SK-N-MC (cell line): Measurements from ENCODE around the gene LBX2.

Experiments used
- EZH2 ChIP-seq: fragments of 200-600 bp; sonication (generic); IDR thresholded peaks from one replicate; pipeline ENCODE4 v1.6.1; 2017; ENCODE audit warnings: antibody characterized with exemption
- POLR2AphosphoS5 ChIP-seq: IDR thresholded peaks from 2 replicates; pipeline ENCODE4 v1.6.1; 2012; ENCODE audit warnings: mild to moderate bottlenecking, low read depth, low read length, borderline replicate concordance

DNA sequence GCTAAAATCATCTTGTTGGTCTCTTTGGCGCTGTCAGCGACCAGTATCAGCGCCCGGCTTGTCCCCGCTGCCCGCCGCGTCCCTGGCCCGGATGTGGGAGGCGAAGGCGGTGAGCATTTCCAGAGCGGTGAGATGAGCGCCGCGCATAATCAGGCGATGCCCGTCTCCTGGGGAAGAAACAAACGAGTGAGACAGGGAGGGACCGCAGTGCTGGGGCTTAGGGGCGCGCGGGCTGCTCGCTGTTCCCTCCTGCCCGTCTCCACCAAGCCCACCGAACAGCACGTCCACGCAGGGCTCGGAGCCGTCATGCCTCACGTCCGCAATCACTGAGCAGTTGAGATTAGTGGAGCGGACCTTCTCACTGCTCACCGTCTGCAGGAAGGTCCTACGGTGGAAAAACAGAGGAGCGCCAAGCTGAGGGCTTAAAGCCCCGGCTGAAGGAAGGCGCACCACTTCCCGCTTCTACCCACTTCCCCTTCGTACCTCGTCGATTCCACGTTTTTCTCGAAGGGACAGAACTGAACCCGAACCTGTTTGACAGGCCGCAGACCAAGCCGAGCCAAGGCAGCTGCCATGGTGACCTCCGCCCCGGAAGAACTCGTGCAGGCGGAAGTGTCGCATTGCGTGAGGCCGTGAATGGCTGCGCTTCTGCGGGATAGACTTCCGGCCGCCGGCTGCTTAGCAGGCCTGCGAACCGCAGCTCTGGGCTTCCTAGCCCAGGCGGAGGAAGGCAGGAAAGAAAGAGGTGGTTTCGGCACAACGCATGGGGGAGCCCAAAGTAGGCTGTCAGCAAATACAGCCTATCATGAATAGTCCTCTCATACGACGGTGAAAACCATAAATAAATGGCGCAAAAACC, 27.1 kb downstream of the LBX2 start, which contains the start of gene MRPL53:
- TF ChIP-seq POLR2AphosphoS5 (peak; percentile 99), EZH2 (no peak)
